Motor neuron (in vitro differentiated cells): ENCODE data around the gene GABRP. TPM values are rescaled to one million over a fixed set of nuclear protein-coding genes. Genes with fewer than 3 reads are reported as not detected.
"Not testable (repeated sequence)": the region's sequence is repeated elsewhere in the genome, so short reads cannot be mapped to it uniquely, and the experiment has no call there.

Experiments used
- ATAC-seq, 8 experiments: fragments of 200-7000 bp; cut with Tn5 transposase; replicated peaks in 6 of 8; 2 replicates each; pipeline ENCODE4 v1.8.0; 2021; ENCODE audit warnings: mild to moderate bottlenecking in 8 of 8, moderate library complexity in 8 of 8
- H3K27ac ChIP-seq, 2 donors: fragments of 250-450 bp; sonication (Bioruptor Pico); 2 replicates each; pipeline ENCODE4 v1.9.0; 2021; ENCODE audit warnings: antibody characterized with exemption in 2 of 2, mild to moderate bottlenecking in 2 of 2, moderate library complexity in 1 of 2
- H3K4me1 ChIP-seq, 2 donors: fragments of 250-450 bp; sonication (Bioruptor Pico); replicated peaks in 1 of 2; 2 replicates each; pipeline ENCODE4 v1.6.1; 2021; ENCODE audit warnings: antibody characterized with exemption in 2 of 2, mild to moderate bottlenecking in 2 of 2, moderate library complexity in 1 of 2
- H3K4me3 ChIP-seq, 5 donors: fragments of 250-450 bp; sonication (Bioruptor Pico); 2 replicates each; pipeline ENCODE4 v1.9.0; 2021; ENCODE audit warnings: antibody characterized with exemption in 5 of 5, mild to moderate bottlenecking in 5 of 5, moderate library complexity in 4 of 5
- WGBS, 10 experiments: fragments of 450-650 bp; shearing (Covaris generic); methylation state at CpG; one replicate each; pipeline ENCODE4 v1.0.0; 2022; 5-methylcytosine and 5-hydroxymethylcytosine counted together
- in situ Hi-C, 9 experiments: fragments of 400-800 bp; cut with MboI; loops; one replicate each; pipeline ENCODE4 v1.15.0; 2021; ENCODE audit warnings: low sequenced_read_pairs in 9 of 9, low pct_unique_long_range_greater_than_20kb in 2 of 9; ENCODE audit not compliant: unreplicated experiment in 9 of 9
- total RNA-seq, 8 experiments: library from RNA; unstranded; fragments of 300-600 nt; gene quantifications; 2 replicates each; pipeline versions ENCODE4 v1.2.3 to v1.2.4, GENCODE V29; 2022

GABRP gene
- total RNA-seq, 8 experiments from 2014 or later, result 0.10 to 1.0 (median 0.37) TPM; not detected in 4

- in situ Hi-C loops, result no loop called here
- WGBS, 10 experiments, result 0 to 75% (median 48%) methylated on average over 2 of the region's 2 CpGs; no CpG with 5 or more reads in 4 of the 10 experiments
- ATAC-seq, result peak in 1 of 8 experiments; percentile 28
- Histone ChIP-seq H3K4me3 (no peak overlapping the region), H3K4me1 (no peaks in the 10 kb centered on the region), H3K27ac (no peak overlapping the region)
Observed at GRCh38 chr5:170757669-170758068, 25.9 kb upstream of the GABRP start.

- Histone ChIP-seq H3K4me3 (no peak overlapping the region), H3K27ac (no peak overlapping the region), H3K4me1 (no peaks in the 10 kb centered on the region)
- ATAC-seq, result no peak
- in situ Hi-C loops, result no loop called here
- 0 to 100% (median 70%) methylated on average over 2 to 3 of the region's 3 CpGs; no CpG with 5 or more reads in 1 of the 10 experiments for WGBS, 10 experiments
Observed at GRCh38 chr5:170758481-170758880, 25.0 kb upstream of the GABRP start.

GRCh38 chr5:170760113-170760512 lies 23.4 kb upstream of the GABRP start:
- Histone ChIP-seq H3K27ac (no peak overlapping the region), H3K4me3 (no peak overlapping the region), H3K4me1 (no peaks in the 10 kb centered on the region)
- 60 to 90% (median 79%) methylated on average over 2 to 9 of the region's 9 CpGs; no CpG with 5 or more reads in 7 of the 10 experiments for WGBS, 10 experiments
- in situ Hi-C loops, result no loop called here
- no peak for ATAC-seq

- no peaks in the 10 kb centered on the region for H3K4me1 ChIP-seq
- WGBS, 10 experiments, result 37 to 81% (median 68%) methylated on average over 1 to 7 of the region's 7 CpGs; no CpG with 5 or more reads in 1 of the 10 experiments
- ATAC-seq, result no peak
- in situ Hi-C loops, result no loop called here
- H3K4me3 ChIP-seq, result no peak overlapping the region
- H3K27ac ChIP-seq, result no peak overlapping the region
Observed at GRCh38 chr5:170761048-170761707, 22.3 kb upstream of the GABRP start.

- in situ Hi-C loops, result no loop called here
- Histone ChIP-seq H3K27ac (no peak overlapping the region), H3K4me3 (no peak overlapping the region), H3K4me1 (no peaks in the 10 kb centered on the region)
- 0 to 100% (median 69%) methylated on average over 1 to 6 of the region's 6 CpGs; no CpG with 5 or more reads in 3 of the 10 experiments for WGBS, 10 experiments
- no peak for ATAC-seq
Observed at GRCh38 chr5:170761708-170762066, 21.8 kb upstream of the GABRP start.

GRCh38 chr5:170762298-170762697 lies 21.2 kb upstream of the GABRP start:
- 83 to 100% (median 100%) methylated on average over 3 to 4 of the region's 9 CpGs; no CpG with 5 or more reads in 7 of the 10 experiments for WGBS, 10 experiments
- H3K4me1 ChIP-seq, H3K4me3 ChIP-seq, in situ Hi-C loops, ATAC-seq, H3K27ac ChIP-seq: not testable (repeated sequence)

- H3K4me1 ChIP-seq, in situ Hi-C loops, H3K4me3 ChIP-seq, H3K27ac ChIP-seq, ATAC-seq: not testable (repeated sequence)
- WGBS, 10 experiments, result 0 to 100% (median 75%) methylated on average over 1 to 6 of the region's 9 CpGs; no CpG with 5 or more reads in 1 of the 10 experiments
Observed at GRCh38 chr5:170765868-170766267, 17.7 kb upstream of the GABRP start.

GRCh38 chr5:170769246-170769645 lies 14.3 kb upstream of the GABRP start:
- peaks cover 6 to 9% of the 10 kb centered on the region in 2 donors for H3K4me1 ChIP-seq
- H3K4me3 ChIP-seq, result no peak overlapping the region
- no peak overlapping the region for H3K27ac ChIP-seq
- peak in 5 of 8 experiments; percentile 86 to 95 (median 89) for ATAC-seq
- WGBS, 10 experiments, result 0 to 60% (median 24%) methylated on average over 1 to 4 of the region's 6 CpGs; no CpG with 5 or more reads in 1 of the 10 experiments
- in situ Hi-C loops, result no loop called here

GRCh38 chr5:170769898-170770416 lies 13.6 kb upstream of the GABRP start:
- WGBS, 10 experiments, result 0 to 100% (median 80%) methylated on average over 1 to 3 of the region's 5 CpGs; no CpG with 5 or more reads in 2 of the 10 experiments
- in situ Hi-C loops, result no loop called here
- H3K4me3 ChIP-seq, result no peak overlapping the region
- ATAC-seq, result no peak
- no peak overlapping the region for H3K27ac ChIP-seq
- H3K4me1 ChIP-seq, result peaks cover 6 to 9% of the 10 kb centered on the region in 2 donors

GRCh38 chr5:170771496-170771895 lies 12.0 kb upstream of the GABRP start:
- in situ Hi-C loops, result no loop called here
- WGBS, 10 experiments, result 56 to 100% (median 87%) methylated on average over 1 to 15 of the region's 15 CpGs; no CpG with 5 or more reads in 2 of the 10 experiments
- H3K4me1 ChIP-seq, result peaks cover 6 to 9% of the 10 kb centered on the region in 2 donors
- ATAC-seq, result no peak
- no peak overlapping the region for H3K4me3 ChIP-seq
- no peak overlapping the region for H3K27ac ChIP-seq

GRCh38 chr5:170773024-170773985 lies 10.2 kb upstream of the GABRP start:
- peak in 2 of 8 experiments; percentile 46 to 55 for ATAC-seq
- peaks cover 6 to 9% of the 10 kb centered on the region in 2 donors for H3K4me1 ChIP-seq
- no peak overlapping the region for H3K4me3 ChIP-seq
- H3K27ac ChIP-seq, result no peak overlapping the region
- 33 to 92% (median 72%) methylated on average over 1 to 3 of the region's 12 CpGs; no CpG with 5 or more reads in 4 of the 10 experiments for WGBS, 10 experiments
- in situ Hi-C loops, result no loop called here

GRCh38 chr5:170774831-170775230 lies 8.7 kb upstream of the GABRP start:
- WGBS, 10 experiments, result 43 to 100% (median 100%) methylated on average over 1 to 5 of the region's 5 CpGs; no CpG with 5 or more reads in 1 of the 10 experiments
- no peak overlapping the region for H3K4me3 ChIP-seq
- no peak for ATAC-seq
- in situ Hi-C loops, result loop anchor here in 3 of 9 experiments (25.0 kb wide), 2 partner anchors 138 to 338 kb away; no protein-coding TSS in a partner anchor
- no peak overlapping the region for H3K27ac ChIP-seq
- H3K4me1 ChIP-seq, result peaks cover under 1 to 4% of the 10 kb centered on the region in 2 donors
